Nasal cavity respiratory epithelium epithelial cell of viscerocranial mucosa (primary cell): Measurements from ENCODE around the gene EEIG1. TPM values are rescaled to one million over a fixed set of nuclear protein-coding genes. Genes with fewer than 3 reads are reported as not detected.

Experiments used
- total RNA-seq: library from RNA; depleted of rRNA; stranded (reverse); fragments of >200 nt; gene quantifications from 2 replicates; pipeline ENCODE4 v1.2.3, GENCODE V29; 2014

EEIG1 gene
- total RNA-seq = 9.9 and 93.0 TPM in 2 replicates

DNA sequence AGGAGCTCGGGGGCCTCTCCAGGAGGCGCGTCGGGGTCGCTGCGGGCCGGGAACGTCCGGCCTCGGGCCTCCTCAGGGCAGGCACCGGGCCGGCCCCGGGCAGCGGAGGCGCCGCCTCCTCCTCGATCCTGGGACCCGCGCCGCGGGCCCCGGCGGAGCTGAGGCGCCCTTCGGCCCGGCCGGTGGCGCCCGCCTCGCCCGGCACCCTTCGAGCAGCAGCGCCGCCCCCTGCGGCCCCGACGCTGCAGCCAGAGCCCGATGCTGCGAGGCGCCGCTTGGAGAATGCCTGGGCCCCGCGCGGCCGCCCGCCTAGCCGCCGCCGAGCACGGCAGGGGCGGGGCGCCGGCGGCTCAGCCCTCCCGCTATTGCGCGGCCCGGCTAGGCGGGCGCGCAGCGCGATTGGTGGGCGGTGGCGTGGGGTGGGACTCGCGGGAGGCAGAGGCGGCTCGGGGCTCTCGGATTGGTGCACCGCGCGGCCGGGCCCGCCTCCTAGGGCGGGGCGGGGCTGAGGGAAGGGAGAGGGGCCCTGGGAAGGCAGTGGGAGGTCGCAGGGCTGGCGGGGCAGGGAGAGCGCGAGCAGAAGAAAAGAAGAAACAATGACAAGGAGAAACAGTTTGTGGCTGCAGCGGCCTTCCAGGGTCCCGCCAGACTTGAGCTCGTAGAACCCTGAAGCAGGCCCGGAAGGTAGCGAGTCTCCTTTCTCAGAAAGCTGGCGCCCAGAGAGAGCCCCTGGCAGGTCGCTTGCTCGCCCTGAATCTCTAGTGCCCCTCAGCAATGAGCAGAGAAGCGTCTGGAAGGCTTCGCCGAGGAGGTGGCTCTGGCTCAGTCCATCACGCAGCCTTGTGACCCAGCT, at the start of gene EEIG1:
TSS of gene EEIG1 (minus strand) at position 284 of the 853 bp plus-strand sequence. CDS start 852 bp downstream, outside the sequence.

GRCh38 chr9:127937388-127938297, 43.1 kb downstream of the EEIG1 start, which contains the start of gene DPM2:
Gene DPM2, minus strand, starts transcription at chr9:127937854. Its CDS starts 34 bp downstream, at chr9:127937820.

Other genes with a start within 250 kb of the EEIG1 start
- 2.7 and 7.3 TPM in 2 replicates for gene TOR2A, start 245.7 kb downstream of the EEIG1 start, total RNA-seq
- under 0.01 and 0.07 TPM in 2 replicates for gene SH2D3C, start 202.3 kb downstream of the EEIG1 start, total RNA-seq
- 74.5 and 80.0 TPM in 2 replicates for gene CDK9, start 195.0 kb downstream of the EEIG1 start, total RNA-seq
- gene FPGS, start 178.1 kb downstream of the EEIG1 start, total RNA-seq = 42.7 and 60.6 TPM in 2 replicates
- 0.34 and 2.3 TPM in 2 replicates for gene ENG, start 126.3 kb downstream of the EEIG1 start, total RNA-seq
- 20.5 and 33.5 TPM in 2 replicates for gene AK1, start 103.3 kb downstream of the EEIG1 start, total RNA-seq
- gene ST6GALNAC6, start 81.4 kb downstream of the EEIG1 start, total RNA-seq = 14.0 and 21.5 TPM in 2 replicates
- 25.3 and 42.9 TPM in 2 replicates for gene ST6GALNAC4, start 63.9 kb downstream of the EEIG1 start, total RNA-seq
- 4.1 and 4.3 TPM in 2 replicates for gene PIP5KL1, start 50.2 kb downstream of the EEIG1 start, total RNA-seq
- 13.7 and 16.2 TPM in 2 replicates for gene DPM2, start 43.1 kb downstream of the EEIG1 start, total RNA-seq
- 12.5 and 14.0 TPM in 2 replicates for gene NAIF1, start 86.3 kb upstream of the EEIG1 start, total RNA-seq
- 29.4 and 34.2 TPM in 2 replicates for gene SLC25A25, start 87.2 kb upstream of the EEIG1 start, total RNA-seq
- 88.5 and 116 TPM in 2 replicates for gene PTGES2, start 146.7 kb upstream of the EEIG1 start, total RNA-seq
- 49.6 and 128 TPM in 2 replicates for gene LCN2, start 168.5 kb upstream of the EEIG1 start, total RNA-seq
- 21.9 and 31.3 TPM in 2 replicates for gene BBLN, start 179.3 kb upstream of the EEIG1 start, total RNA-seq
- gene CIZ1, start 210.6 kb upstream of the EEIG1 start, total RNA-seq = 21.9 and 67.6 TPM in 2 replicates
- 0.34 and 2.6 TPM in 2 replicates for gene DNM1, start 222.4 kb upstream of the EEIG1 start, total RNA-seq